Testis (tissue), 2 donors: ENCODE measurements around the gene SGTB.

ENCODE experiments used
- POLR2A ChIP-seq: fragments of 450-650 bp; IDR thresholded peaks from one replicate; pipeline ENCODE4 v1.6.1; 2017; ENCODE audit warnings: antibody characterized with exemption, mild to moderate bottlenecking, moderate library complexity
- TF ChIP-seq, protein P1 (sequence below), 3 experiments: fragments of 450-650 bp in 2 of 3; fragments of 200-600 bp in 1 of 3; sonication (generic) in 1 of 3; IDR thresholded peaks; one replicate each; pipeline ENCODE4 v1.5.1; 2016 to 2019; ENCODE audit warnings: antibody characterized with exemption in 3 of 3, mild to moderate bottlenecking in 2 of 3, moderate library complexity in 1 of 3

DNA sequence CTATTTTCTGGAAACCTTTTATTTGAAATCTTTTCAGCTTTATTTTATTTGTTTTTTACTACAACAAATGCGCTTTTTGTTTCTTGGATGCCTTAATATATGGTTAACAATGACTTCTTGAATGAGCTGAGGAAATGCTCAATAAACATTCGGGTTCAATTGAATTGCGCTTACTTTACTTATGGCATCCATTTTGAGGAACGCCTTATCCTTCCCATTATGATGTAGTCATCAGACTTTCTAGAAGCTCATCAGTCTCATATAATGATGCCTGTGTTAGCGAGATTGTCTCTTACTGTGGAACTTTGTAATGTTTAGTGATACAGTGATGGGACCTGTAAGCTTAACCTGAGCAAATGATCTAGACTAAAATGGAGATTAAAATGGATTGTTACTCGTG lies 96.2 kb downstream of the SGTB start:
- TF ChIP-seq, protein P1, sequence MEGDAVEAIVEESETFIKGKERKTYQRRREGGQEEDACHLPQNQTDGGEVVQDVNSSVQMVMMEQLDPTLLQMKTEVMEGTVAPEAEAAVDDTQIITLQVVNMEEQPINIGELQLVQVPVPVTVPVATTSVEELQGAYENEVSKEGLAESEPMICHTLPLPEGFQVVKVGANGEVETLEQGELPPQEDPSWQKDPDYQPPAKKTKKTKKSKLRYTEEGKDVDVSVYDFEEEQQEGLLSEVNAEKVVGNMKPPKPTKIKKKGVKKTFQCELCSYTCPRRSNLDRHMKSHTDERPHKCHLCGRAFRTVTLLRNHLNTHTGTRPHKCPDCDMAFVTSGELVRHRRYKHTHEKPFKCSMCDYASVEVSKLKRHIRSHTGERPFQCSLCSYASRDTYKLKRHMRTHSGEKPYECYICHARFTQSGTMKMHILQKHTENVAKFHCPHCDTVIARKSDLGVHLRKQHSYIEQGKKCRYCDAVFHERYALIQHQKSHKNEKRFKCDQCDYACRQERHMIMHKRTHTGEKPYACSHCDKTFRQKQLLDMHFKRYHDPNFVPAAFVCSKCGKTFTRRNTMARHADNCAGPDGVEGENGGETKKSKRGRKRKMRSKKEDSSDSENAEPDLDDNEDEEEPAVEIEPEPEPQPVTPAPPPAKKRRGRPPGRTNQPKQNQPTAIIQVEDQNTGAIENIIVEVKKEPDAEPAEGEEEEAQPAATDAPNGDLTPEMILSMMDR (IDR thresholded peaks at IDR 0.05) = no peak
- no peak for TF ChIP-seq POLR2A
